GM12872 (cell line): ENCODE measurements around the gene CYP2C8.

ENCODE experiments used
- CTCF ChIP-seq: IDR thresholded peaks from 3 replicates; pipeline ENCODE4 v1.5.1; 2011; ENCODE audit warnings: low read depth, mild to moderate bottlenecking, low read length, moderate library complexity; ENCODE audit not compliant: insufficient read depth

Gene CYP2C8

DNA sequence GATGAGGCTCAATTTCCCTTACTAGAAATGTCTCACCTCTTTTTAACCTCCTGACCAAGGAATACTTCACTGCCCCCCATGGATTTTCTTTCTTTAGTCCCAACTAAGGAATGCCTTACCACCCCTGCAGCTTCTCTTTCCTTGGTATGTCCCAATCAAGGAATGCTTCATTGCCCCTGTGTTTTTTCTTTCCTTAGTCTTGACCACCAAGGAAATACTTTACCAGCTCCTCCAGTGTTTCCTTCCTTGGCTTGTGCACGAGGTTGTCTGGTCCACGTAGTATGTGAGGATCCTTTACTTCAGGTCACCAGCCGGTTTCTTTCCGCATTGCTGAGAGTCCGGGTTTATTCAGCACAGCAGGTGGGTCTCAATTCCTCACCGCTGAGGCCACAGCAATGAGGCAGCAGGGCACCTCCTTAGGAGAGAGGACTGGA, 71.5 kb downstream of the CYP2C8 start:
- TF ChIP-seq CTCF, result no peak

- TF ChIP-seq CTCF, result no peak
Measured at GRCh38 chr10:94992811-94993210, 76.5 kb downstream of the CYP2C8 start.

- TF ChIP-seq CTCF, result no peak
Measured at GRCh38 chr10:94991243-94991888, 77.9 kb downstream of the CYP2C8 start.

DNA sequence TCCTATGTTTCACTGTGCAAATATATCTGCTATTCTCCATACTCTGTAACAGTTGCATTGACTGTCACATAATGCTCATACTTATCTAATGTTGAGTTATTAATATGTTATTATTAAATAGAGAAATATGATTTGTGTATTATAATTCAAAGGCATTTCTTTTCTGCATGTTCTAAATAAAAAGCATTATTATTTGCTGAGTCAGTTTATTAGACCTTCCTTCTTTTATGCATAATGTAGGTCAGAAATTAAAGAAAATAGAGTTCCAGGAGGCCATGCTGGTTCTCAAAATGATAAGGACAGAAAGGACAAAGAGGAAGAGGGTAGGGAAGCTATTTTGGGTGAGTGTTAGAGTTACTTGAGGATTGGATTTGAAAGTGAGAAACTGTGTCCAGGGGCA, 80.1 kb downstream of the CYP2C8 start:
- no peak for TF ChIP-seq CTCF
